ENCODE results near the gene DNAH2.

Gene DNAH2

DNA sequence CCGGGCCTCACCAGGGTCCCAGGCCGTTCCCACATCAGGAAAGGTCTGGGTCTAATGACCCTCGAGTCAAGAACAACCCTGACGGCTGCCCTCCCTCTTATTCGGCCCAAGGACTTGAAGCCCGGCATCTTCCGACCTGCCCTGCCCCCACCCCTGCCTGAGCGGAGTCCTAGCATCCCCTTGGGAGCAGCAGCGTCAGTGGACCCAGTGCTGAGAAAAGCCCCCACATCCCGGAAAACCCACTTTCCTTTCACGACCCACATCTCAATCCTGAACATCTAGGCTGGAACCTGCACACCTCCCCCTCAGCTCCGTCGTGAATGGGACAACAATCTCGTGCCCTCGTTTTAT is 138.1 kb downstream of the DNAH2 start:
- peak overlapping the region; percentile 80; the same call in 1 of the 2 replicates for H3K4me3 ChIP-seq (ENCODE audit: low read depth, low read length)
- TF ChIP-seq, protein P1, sequence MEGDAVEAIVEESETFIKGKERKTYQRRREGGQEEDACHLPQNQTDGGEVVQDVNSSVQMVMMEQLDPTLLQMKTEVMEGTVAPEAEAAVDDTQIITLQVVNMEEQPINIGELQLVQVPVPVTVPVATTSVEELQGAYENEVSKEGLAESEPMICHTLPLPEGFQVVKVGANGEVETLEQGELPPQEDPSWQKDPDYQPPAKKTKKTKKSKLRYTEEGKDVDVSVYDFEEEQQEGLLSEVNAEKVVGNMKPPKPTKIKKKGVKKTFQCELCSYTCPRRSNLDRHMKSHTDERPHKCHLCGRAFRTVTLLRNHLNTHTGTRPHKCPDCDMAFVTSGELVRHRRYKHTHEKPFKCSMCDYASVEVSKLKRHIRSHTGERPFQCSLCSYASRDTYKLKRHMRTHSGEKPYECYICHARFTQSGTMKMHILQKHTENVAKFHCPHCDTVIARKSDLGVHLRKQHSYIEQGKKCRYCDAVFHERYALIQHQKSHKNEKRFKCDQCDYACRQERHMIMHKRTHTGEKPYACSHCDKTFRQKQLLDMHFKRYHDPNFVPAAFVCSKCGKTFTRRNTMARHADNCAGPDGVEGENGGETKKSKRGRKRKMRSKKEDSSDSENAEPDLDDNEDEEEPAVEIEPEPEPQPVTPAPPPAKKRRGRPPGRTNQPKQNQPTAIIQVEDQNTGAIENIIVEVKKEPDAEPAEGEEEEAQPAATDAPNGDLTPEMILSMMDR (IDR thresholded peaks at IDR 0.05; ENCODE audit: low read depth, low read length), result no peak

DNA sequence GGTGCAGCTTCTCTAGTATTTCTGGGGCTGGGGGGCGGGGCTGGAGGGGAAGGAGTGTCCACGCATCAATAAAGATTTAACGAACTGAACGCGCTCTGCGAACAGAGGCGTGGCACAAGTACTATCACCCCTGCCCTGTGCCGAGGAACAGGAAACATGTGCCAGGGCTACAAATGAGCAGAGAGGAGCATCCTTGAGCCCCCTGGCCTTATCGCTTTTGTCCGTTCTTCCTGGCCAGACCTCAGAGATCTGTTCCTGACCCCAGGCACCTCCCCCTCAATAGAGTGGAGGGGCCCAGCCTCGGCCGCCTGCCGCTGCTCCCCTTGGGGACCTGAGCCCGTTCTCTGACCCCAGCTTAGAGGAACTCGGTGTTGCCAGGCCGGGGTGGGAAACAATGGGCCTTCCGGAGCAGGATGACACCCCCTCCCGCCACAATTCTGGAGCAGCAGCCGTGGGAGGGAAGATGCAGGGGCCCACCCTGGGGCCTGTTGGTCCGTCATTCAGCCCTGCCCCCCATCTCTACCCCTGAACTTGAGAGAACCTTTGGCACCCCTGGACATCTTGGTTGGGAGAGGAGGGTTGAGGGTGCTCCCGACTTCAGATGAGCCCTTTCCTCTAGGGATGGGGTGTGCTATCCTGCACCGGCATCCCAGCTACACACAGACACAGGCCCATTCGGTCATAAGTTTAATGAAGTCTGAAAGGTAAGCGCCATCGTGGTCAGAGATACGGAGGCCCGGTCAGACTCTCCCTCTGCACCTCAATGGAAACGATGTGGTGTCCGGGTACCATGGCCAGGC is 138.7 kb downstream of the DNAH2 start:
- H3K4me3 ChIP-seq (ENCODE audit: low read depth, low read length), result peak overlapping the region; percentile 80
- TF ChIP-seq, protein P1 (IDR thresholded peaks at IDR 0.05; ENCODE audit: low read depth, low read length), result no peak

DNA sequence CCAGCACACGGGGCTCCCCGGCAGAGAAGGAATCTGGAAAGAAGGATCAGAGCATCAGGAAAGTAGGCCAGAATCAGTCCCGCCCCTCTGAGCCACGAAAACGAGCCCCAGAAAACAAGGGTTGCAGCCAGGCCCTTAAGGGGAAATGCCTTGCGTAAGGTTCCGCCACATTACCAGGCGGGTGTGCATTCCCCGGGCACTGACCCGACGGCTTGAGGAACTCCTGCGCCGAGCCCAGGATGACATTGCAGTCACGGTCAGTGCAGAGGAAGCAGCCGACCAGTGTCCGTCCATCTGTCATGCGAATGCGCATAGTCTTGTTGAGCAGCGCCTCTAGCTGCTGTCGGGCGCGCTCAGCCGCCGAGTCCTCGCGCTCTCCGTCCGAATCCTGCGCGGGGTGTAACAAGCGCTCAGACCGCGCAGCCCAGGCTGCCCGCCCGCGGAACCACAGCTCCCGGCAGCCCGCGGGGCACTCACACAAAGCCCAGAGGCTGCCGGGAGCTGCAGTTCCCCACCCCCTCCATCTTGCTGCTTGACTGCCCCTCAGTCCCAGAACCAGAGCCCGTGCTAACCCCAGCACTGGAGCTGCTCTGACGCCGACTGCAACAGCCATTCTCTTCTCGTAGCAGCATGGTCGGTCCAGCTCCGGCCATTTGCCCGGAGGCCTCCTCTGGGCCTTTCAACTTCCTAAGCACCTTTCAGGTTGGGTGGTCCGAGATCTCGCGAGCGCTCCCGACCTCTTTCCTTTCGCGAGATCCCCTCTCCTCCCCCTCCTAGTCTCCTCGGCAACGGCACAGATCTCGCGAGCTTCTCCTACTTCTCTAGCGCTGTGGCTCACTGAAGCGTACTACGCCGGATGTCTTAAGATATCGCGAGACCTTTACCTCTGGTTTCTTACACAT is 139.5 kb downstream of the DNAH2 start, which contains the start of gene NAA38:
TSS of gene NAA38 (minus strand) at position 749 of the 902 bp plus-strand sequence. CDS start at position 653, 96 bp downstream.
- peak within 1 kb of the TSS; percentile 80 for H3K4me3 ChIP-seq (ENCODE audit: low read depth, low read length)
- TF ChIP-seq, protein P1 (IDR thresholded peaks at IDR 0.05; ENCODE audit: low read depth, low read length), result peak; percentile 25

DNA sequence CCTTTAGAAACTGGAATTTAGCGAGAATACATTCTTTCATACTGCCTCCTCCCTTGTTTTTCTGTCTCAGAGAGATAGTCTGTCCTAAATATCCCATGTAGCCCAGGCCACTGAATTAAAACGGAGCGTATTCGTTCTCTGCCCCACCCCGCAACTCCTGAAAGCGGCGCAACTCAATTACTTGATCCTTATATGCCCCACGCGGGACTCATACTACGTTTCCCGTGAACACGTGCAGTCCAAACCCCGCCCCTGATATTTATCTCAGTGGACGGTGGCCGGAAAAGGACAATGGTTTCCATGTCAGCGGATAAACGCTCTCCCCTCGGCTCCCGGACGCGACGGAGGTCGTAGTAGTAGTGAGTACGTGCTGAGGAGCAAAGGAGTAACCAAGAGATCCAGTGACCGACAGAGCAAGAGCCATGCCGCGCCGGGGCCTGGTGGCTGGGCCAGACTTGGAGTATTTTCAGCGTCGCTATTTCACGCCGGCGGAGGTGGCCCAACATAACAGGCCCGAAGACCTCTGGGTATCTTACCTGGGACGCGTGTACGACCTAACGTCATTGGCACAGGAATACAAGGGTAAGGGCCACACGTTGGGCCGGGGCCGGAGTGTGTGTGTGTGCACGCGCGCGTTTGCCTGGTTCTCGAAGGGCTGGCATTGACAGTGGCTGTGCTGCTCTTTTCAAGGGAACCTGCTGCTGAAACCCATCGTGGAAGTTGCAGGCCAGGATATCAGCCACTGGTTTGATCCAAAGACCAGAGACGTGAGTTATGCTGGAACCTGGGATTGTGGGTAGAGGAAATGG is 140.4 kb downstream of the DNAH2 start, which contains the start of gene CYB5D1:
TSS of gene CYB5D1 (plus strand) at position 291 of the 809 bp plus-strand sequence. CDS start at position 423, 132 bp downstream.
- TF ChIP-seq, protein P1 (IDR thresholded peaks at IDR 0.05; ENCODE audit: low read depth, low read length), result no peak
- peak within 1 kb of the TSS; percentile 80 for H3K4me3 ChIP-seq (ENCODE audit: low read depth, low read length)

DNA sequence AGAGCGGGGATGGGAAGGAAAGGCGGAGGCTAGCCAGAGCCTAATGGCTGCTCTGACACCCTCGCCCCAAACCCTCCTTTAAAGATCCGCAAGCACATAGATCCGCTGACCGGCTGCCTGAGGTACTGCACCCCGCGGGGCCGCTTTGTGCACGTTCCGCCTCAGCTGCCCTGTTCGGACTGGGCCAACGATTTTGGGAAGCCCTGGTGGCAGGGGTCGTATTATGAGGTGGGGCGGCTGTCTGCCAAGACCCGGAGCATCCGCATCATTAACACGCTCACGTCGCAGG is 140.9 kb downstream of the DNAH2 start:
- H3K4me3 ChIP-seq (ENCODE audit: low read depth, low read length), result peak overlapping the region; percentile 80
- TF ChIP-seq, protein P1 (IDR thresholded peaks at IDR 0.05; ENCODE audit: low read depth, low read length), result peak; percentile 40; the same call in 1 of the 2 replicates

DNA sequence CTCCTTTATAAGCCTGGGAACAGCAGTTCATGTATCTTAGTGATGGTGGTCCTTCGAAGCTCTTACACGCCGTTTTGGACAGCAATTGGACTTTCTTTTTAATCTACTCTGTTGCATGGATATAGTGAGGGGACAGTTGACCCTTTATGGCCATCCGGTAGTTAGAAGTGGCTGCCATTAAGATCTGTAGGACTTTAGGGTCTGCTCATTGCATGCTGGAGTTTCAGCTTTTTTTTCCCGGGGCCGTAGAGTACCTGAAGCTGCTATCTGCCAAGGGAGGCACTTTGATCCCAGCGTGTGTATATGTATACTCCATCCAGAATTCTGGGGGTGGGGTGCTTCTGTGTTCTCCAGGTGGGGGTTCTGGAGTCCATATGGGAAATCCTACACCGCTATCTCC is 141.5 kb downstream of the DNAH2 start:
- H3K4me3 ChIP-seq (ENCODE audit: low read depth, low read length), result no peak overlapping the region
- TF ChIP-seq, protein P1 (IDR thresholded peaks at IDR 0.05; ENCODE audit: low read depth, low read length), result no peak
